Cortex of kidney (tissue), 1 donor: ENCODE measurements around the gene PUS1.

Source experiments
- DNase-seq: peaks from one replicate; lab custom pipeline; 2025; lab: John Stamatoyannopoulos, UW

PUS1 gene

GRCh38 chr12:131902332-131903241, 26.5 kb upstream of the PUS1 start:
- no peak for DNase-seq

- DNase-seq = no peak
Observed at GRCh38 chr12:131903270-131904255, 25.5 kb upstream of the PUS1 start.

GRCh38 chr12:131904346-131904745, 24.7 kb upstream of the PUS1 start:
- no peak for DNase-seq

GRCh38 chr12:131905081-131905629, 23.9 kb upstream of the PUS1 start:
- no peak for DNase-seq

- no peak for DNase-seq
Observed at GRCh38 chr12:131905630-131906091, 23.4 kb upstream of the PUS1 start.

- DNase-seq = no peak
Observed at GRCh38 chr12:131907379-131908091, 21.5 kb upstream of the PUS1 start.

- DNase-seq = no peak
Observed at GRCh38 chr12:131908092-131909080, 20.7 kb upstream of the PUS1 start.

GRCh38 chr12:131909081-131909751, 19.9 kb upstream of the PUS1 start:
- no peak for DNase-seq

GRCh38 chr12:131909752-131910219, 19.3 kb upstream of the PUS1 start:
- no peak for DNase-seq

- DNase-seq = no peak
Observed at GRCh38 chr12:131910302-131911027, 18.6 kb upstream of the PUS1 start.

GRCh38 chr12:131911028-131911650, 17.9 kb upstream of the PUS1 start:
- DNase-seq = no peak

- DNase-seq = no peak
Observed at GRCh38 chr12:131911851-131912477, 17.1 kb upstream of the PUS1 start.

GRCh38 chr12:131912518-131913274, 16.4 kb upstream of the PUS1 start:
- DNase-seq = no peak

- DNase-seq = no peak
Observed at GRCh38 chr12:131913666-131914065, 15.4 kb upstream of the PUS1 start.

GRCh38 chr12:131914179-131914702, 14.8 kb upstream of the PUS1 start:
- DNase-seq = no peak

GRCh38 chr12:131915000-131915689, 13.9 kb upstream of the PUS1 start:
- no peak for DNase-seq
